Measurements from ENCODE around the gene RNF41. TPM values are rescaled to one million over a fixed set of nuclear protein-coding genes. Genes with fewer than 3 reads are reported as not detected.

Gene RNF41
- total and polyA plus RNA-seq, 2 of the 13 experiments (the other 11 are each of a cell fraction or from before 2014, with no cell fraction given), result 27.1 to 39.4 TPM

GRCh38 chr12:56221757-56222530 lies at the start of gene RNF41 (continued):
- TF ChIP-seq ISL2 (CRISPR knock-in tag; IDR thresholded peaks at IDR 0.05), result peak; percentile 70
- peak; percentile 84; the same call in 1 of the 2 replicates for TF ChIP-seq ZMAT3 (CRISPR knock-in tag; conservative IDR thresholded peaks at IDR 0.05)
- TF ChIP-seq TFDP1 (CRISPR knock-in tag; IDR thresholded peaks at IDR 0.05; ENCODE audit: borderline replicate concordance), result peak; percentile 47; the same call in 1 of the 2 replicates
- no peak for TF ChIP-seq JDP2 (CRISPR knock-in tag; IDR thresholded peaks at IDR 0.05; ENCODE audit: borderline replicate concordance)
- peak; percentile 93 for TF ChIP-seq ZFY (CRISPR knock-in tag; IDR thresholded peaks at IDR 0.05)
- peak; percentile 64 for TF ChIP-seq ZMYM4 (CRISPR knock-in tag; IDR thresholded peaks at IDR 0.05)
- 0 out of 2 replicates have a peak, but pooled peaks have one; percentile 38 for TF ChIP-seq RFX3 (CRISPR knock-in tag; IDR thresholded peaks at IDR 0.05)
- TF ChIP-seq RFX1 (IDR thresholded peaks at IDR 0.05), result peak; percentile 25; the same call in 1 of the 2 replicates
- TF ChIP-seq, protein P1, sequence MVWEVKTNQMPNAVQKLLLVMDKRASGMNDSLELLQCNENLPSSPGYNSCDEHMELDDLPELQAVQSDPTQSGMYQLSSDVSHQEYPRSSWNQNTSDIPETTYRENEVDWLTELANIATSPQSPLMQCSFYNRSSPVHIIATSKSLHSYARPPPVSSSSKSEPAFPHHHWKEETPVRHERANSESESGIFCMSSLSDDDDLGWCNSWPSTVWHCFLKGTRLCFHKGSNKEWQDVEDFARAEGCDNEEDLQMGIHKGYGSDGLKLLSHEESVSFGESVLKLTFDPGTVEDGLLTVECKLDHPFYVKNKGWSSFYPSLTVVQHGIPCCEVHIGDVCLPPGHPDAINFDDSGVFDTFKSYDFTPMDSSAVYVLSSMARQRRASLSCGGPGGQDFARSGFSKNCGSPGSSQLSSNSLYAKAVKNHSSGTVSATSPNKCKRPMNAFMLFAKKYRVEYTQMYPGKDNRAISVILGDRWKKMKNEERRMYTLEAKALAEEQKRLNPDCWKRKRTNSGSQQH (CRISPR knock-in tag; IDR thresholded peaks at IDR 0.05; ENCODE audit: low read depth), result no peak
- TF ChIP-seq KDM2A (CRISPR knock-in tag; IDR thresholded peaks at IDR 0.05; ENCODE audit: borderline replicate concordance, low read depth), result peak; percentile 61; the same call in 1 of the 2 replicates
- TF ChIP-seq, protein P2, sequence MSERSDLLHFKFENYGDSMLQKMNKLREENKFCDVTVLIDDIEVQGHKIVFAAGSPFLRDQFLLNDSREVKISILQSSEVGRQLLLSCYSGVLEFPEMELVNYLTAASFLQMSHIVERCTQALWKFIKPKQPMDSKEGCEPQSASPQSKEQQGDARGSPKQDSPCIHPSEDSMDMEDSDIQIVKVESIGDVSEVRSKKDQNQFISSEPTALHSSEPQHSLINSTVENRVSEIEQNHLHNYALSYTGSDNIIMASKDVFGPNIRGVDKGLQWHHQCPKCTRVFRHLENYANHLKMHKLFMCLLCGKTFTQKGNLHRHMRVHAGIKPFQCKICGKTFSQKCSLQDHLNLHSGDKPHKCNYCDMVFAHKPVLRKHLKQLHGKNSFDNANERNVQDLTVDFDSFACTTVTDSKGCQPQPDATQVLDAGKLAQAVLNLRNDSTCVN (CRISPR knock-in tag; IDR thresholded peaks at IDR 0.05; ENCODE audit: borderline replicate concordance), result peak; percentile 97
- 0 out of 2 replicates have a peak, but pooled peaks have one; percentile 52 for TF ChIP-seq SMYD3 (CRISPR knock-in tag; IDR thresholded peaks at IDR 0.05)
- TF ChIP-seq ZNF350 (CRISPR knock-in tag; IDR thresholded peaks at IDR 0.05; ENCODE audit: borderline replicate concordance, low read depth), result peak; percentile 86; the same call in 1 of the 2 replicates
- TF ChIP-seq RFXAP (CRISPR knock-in tag; IDR thresholded peaks at IDR 0.05; ENCODE audit: borderline replicate concordance), result peak; percentile 69; the same call in 1 of the 2 replicates
- TF ChIP-seq ISX (CRISPR knock-in tag; conservative IDR thresholded peaks at IDR 0.05), result no peak
- peak; percentile 64 for TF ChIP-seq DMAP1 (CRISPR knock-in tag; IDR thresholded peaks at IDR 0.05)
- no peak; the same call in 1 of the 2 replicates for TF ChIP-seq TGIF2 (CRISPR knock-in tag; IDR thresholded peaks at IDR 0.05)
- TF ChIP-seq, protein P3, sequence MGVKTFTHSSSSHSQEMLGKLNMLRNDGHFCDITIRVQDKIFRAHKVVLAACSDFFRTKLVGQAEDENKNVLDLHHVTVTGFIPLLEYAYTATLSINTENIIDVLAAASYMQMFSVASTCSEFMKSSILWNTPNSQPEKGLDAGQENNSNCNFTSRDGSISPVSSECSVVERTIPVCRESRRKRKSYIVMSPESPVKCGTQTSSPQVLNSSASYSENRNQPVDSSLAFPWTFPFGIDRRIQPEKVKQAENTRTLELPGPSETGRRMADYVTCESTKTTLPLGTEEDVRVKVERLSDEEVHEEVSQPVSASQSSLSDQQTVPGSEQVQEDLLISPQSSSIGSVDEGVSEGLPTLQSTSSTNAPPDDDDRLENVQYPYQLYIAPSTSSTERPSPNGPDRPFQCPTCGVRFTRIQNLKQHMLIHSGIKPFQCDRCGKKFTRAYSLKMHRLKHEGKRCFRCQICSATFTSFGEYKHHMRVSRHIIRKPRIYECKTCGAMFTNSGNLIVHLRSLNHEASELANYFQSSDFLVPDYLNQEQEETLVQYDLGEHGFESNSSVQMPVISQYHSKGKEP (CRISPR knock-in tag; IDR thresholded peaks at IDR 0.05), result 0 out of 2 replicates have a peak, but pooled peaks have one; percentile 31
- peak; percentile 79; the same call in 1 of the 2 replicates for TF ChIP-seq SRY (CRISPR knock-in tag; IDR thresholded peaks at IDR 0.05)
- TF ChIP-seq MYC (CRISPR knock-in tag; IDR thresholded peaks at IDR 0.05; ENCODE audit: borderline replicate concordance), result peak; percentile 80
- TF ChIP-seq ZNF567 (CRISPR knock-in tag; IDR thresholded peaks at IDR 0.05; ENCODE audit: borderline replicate concordance), result peak; percentile 54; the same call in 1 of the 2 replicates
- 0 out of 2 replicates have a peak, but pooled peaks have one; percentile 63 for TF ChIP-seq ZNF30 (CRISPR knock-in tag; IDR thresholded peaks at IDR 0.05)
- TF ChIP-seq CENPT (CRISPR knock-in tag; IDR thresholded peaks at IDR 0.05; ENCODE audit: low read depth), result no peak; the same call in 1 of the 2 replicates
- TF ChIP-seq ZNF775 (CRISPR knock-in tag; IDR thresholded peaks at IDR 0.05; ENCODE audit: borderline replicate concordance), result 0 out of 2 replicates have a peak, but pooled peaks have one; percentile 33
- peak; percentile 91 for TF ChIP-seq CREM (IDR thresholded peaks at IDR 0.05)
- TF ChIP-seq CREM (CRISPR knock-in tag; IDR thresholded peaks at IDR 0.05), result no peak

All from HepG2 (cell line).